ENCODE measurements around the gene FAT1.
"Not testable (repeated sequence)": the region's sequence is repeated elsewhere in the genome, so short reads cannot be mapped to it uniquely, and the experiment has no call there.

The FAT1 gene

GRCh38 chr4:186723292-186724057 lies at the start of gene FAT1:
Gene FAT1 (minus strand): TSS chr4:186723856. CDS start chr4:186709827, 14,029 bp downstream.
- peak; percentile 77 for DNase-seq

GRCh38 chr4:186772936-186773487 lies 49.4 kb upstream of the FAT1 start:
- DNase-seq = no peak

GRCh38 chr4:186771624-186772023 lies 48.0 kb upstream of the FAT1 start:
- no peak for DNase-seq

- no peak for DNase-seq
Measured at GRCh38 chr4:186770481-186771175, 47.0 kb upstream of the FAT1 start.

GRCh38 chr4:186767794-186768193 lies 44.1 kb upstream of the FAT1 start:
- DNase-seq = no peak

- DNase-seq = peak; percentile 83
Measured at GRCh38 chr4:186765673-186766546, 42.3 kb upstream of the FAT1 start.

GRCh38 chr4:186765138-186765537 lies 41.5 kb upstream of the FAT1 start:
- DNase-seq = peak; percentile 69

- no peak for DNase-seq
Measured at GRCh38 chr4:186764457-186764856, 40.8 kb upstream of the FAT1 start.

- DNase-seq = no peak
Measured at GRCh38 chr4:186762865-186763264, 39.2 kb upstream of the FAT1 start.

- no peak for DNase-seq
Measured at GRCh38 chr4:186762361-186762760, 38.7 kb upstream of the FAT1 start.

GRCh38 chr4:186761956-186762355 lies 38.3 kb upstream of the FAT1 start:
- DNase-seq = not testable (repeated sequence)

- no peak for DNase-seq
Measured at GRCh38 chr4:186761393-186761792, 37.7 kb upstream of the FAT1 start.

- no peak for DNase-seq
Measured at GRCh38 chr4:186760576-186760975, 36.9 kb upstream of the FAT1 start.

GRCh38 chr4:186759990-186760389 lies 36.3 kb upstream of the FAT1 start:
- DNase-seq = no peak

GRCh38 chr4:186758929-186759682 lies 35.5 kb upstream of the FAT1 start:
- no peak for DNase-seq

GRCh38 chr4:186757696-186758355 lies 34.2 kb upstream of the FAT1 start:
- DNase-seq = no peak

GRCh38 chr4:186756550-186756949 lies 32.9 kb upstream of the FAT1 start:
- DNase-seq = not testable (repeated sequence)

GRCh38 chr4:186755550-186756519 lies 32.2 kb upstream of the FAT1 start:
- no peak for DNase-seq

- DNase-seq = no peak
Measured at GRCh38 chr4:186754976-186755375, 31.3 kb upstream of the FAT1 start.

GRCh38 chr4:186752325-186752724 lies 28.7 kb upstream of the FAT1 start:
- DNase-seq = no peak
